SK-N-MC (cell line): ENCODE measurements around the gene NUPR1.
"Not testable (repeated sequence)": the region's sequence is repeated elsewhere in the genome, so short reads cannot be mapped to it uniquely, and the experiment has no call there.

ENCODE experiments used
- DNase-seq: peaks from one replicate; pipeline ENCODE4 v3.0.0-alpha.2; 2011; ENCODE audit warnings: low read depth, low spot score
- H3K27ac ChIP-seq: fragments of 200-600 bp; sonication (generic); 2 replicates; pipeline ENCODE4 v1.5.1; 2016; ENCODE audit warnings: mixed run types
- H3K36me3 ChIP-seq: fragments of 200-600 bp; sonication (generic); 2 replicates; pipeline ENCODE4 v1.6.1; 2017; ENCODE audit warnings: antibody characterized with exemption, low read length, mixed read lengths; ENCODE audit not compliant: insufficient read depth
- H3K4me3 ChIP-seq: fragments of 200-600 bp; sonication (generic); 2 replicates; pipeline ENCODE4 v1.5.1; 2016
- H3K9ac ChIP-seq: fragments of 200-600 bp; sonication (generic); 2 replicates; pipeline ENCODE4 v1.8.0; 2017; ENCODE audit warnings: mixed run types, mixed read lengths; ENCODE audit not compliant: insufficient read length
- H3K9me3 ChIP-seq: fragments of 200-600 bp; sonication (generic); 2 replicates; pipeline ENCODE4 v1.6.1; 2017; ENCODE audit warnings: low read depth, mild to moderate bottlenecking, antibody characterized with exemption, low read length, moderate library complexity, mixed read lengths
- EZH2 ChIP-seq: fragments of 200-600 bp; sonication (generic); IDR thresholded peaks from one replicate; pipeline ENCODE4 v1.6.1; 2017; ENCODE audit warnings: antibody characterized with exemption
- FOXP2 ChIP-seq: optimal IDR thresholded peaks from 2 replicates; pipeline ENCODE3; 2011; ENCODE audit warnings: mild to moderate bottlenecking, moderate library complexity; ENCODE audit not compliant: insufficient read depth; ENCODE audit errors: extremely low read length, control extremely low read depth
- POLR2AphosphoS5 ChIP-seq: IDR thresholded peaks from 2 replicates; pipeline ENCODE4 v1.6.1; 2012; ENCODE audit warnings: mild to moderate bottlenecking, low read depth, low read length, borderline replicate concordance

NUPR1 gene

GRCh38 chr16:28548306-28548802 is 9.6 kb upstream of the NUPR1 start:
- H3K36me3 ChIP-seq, result no peaks in the 10 kb centered on the region
- no peak for DNase-seq
- no peak overlapping the region for H3K4me3 ChIP-seq
- H3K9ac ChIP-seq, result no peak overlapping the region
- no peaks in the 10 kb centered on the region for H3K9me3 ChIP-seq
- H3K27ac ChIP-seq, result no peak overlapping the region
- TF ChIP-seq EZH2 (no peak), POLR2AphosphoS5 (no peak), FOXP2 (no peak)

GRCh38 chr16:28546626-28547025 is 7.9 kb upstream of the NUPR1 start:
- TF ChIP-seq POLR2AphosphoS5, result no peak
- no peak for TF ChIP-seq FOXP2
- no peak for TF ChIP-seq EZH2
- Histone ChIP-seq H3K4me3 (no peak overlapping the region), H3K9ac (no peak overlapping the region), H3K27ac (no peak overlapping the region), H3K9me3 (no peaks in the 10 kb centered on the region), H3K36me3 (no peaks in the 10 kb centered on the region)
- DNase-seq, result no peak

- not testable (repeated sequence) for H3K9ac ChIP-seq, H3K36me3 ChIP-seq, H3K4me3 ChIP-seq, H3K9me3 ChIP-seq, DNase-seq, H3K27ac ChIP-seq
Observed at GRCh38 chr16:28545964-28546363, 7.2 kb upstream of the NUPR1 start.

- TF ChIP-seq EZH2 (no peak), FOXP2 (no peak), POLR2AphosphoS5 (no peak)
- no peak overlapping the region for H3K27ac ChIP-seq
- DNase-seq, result no peak
- no peaks in the 10 kb centered on the region for H3K9me3 ChIP-seq
- H3K36me3 ChIP-seq, result no peaks in the 10 kb centered on the region
- H3K9ac ChIP-seq, result no peak overlapping the region
- no peak overlapping the region for H3K4me3 ChIP-seq
Observed at GRCh38 chr16:28544998-28545397, 6.2 kb upstream of the NUPR1 start.

GRCh38 chr16:28543072-28543471 is 4.3 kb upstream of the NUPR1 start:
- no peak for DNase-seq
- H3K4me3 ChIP-seq, result no peak overlapping the region
- no peaks in the 10 kb centered on the region for H3K36me3 ChIP-seq
- no peaks in the 10 kb centered on the region for H3K9me3 ChIP-seq
- TF ChIP-seq FOXP2 (no peak), EZH2 (no peak), POLR2AphosphoS5 (no peak)
- H3K27ac ChIP-seq, result no peak overlapping the region
- no peak overlapping the region for H3K9ac ChIP-seq

- no peak overlapping the region for H3K4me3 ChIP-seq
- no peak overlapping the region for H3K27ac ChIP-seq
- TF ChIP-seq FOXP2 (no peak), EZH2 (no peak), POLR2AphosphoS5 (no peak)
- H3K9me3 ChIP-seq, result no peaks in the 10 kb centered on the region
- DNase-seq, result no peak
- no peak overlapping the region for H3K9ac ChIP-seq
- no peaks in the 10 kb centered on the region for H3K36me3 ChIP-seq
Observed at GRCh38 chr16:28542646-28543045, 3.9 kb upstream of the NUPR1 start.

- Histone ChIP-seq H3K36me3 (no peaks in the 10 kb centered on the region), H3K4me3 (no peak overlapping the region), H3K9me3 (no peaks in the 10 kb centered on the region), H3K27ac (no peak overlapping the region), H3K9ac (no peak overlapping the region)
- no peak for DNase-seq
- TF ChIP-seq FOXP2 (no peak), EZH2 (no peak), POLR2AphosphoS5 (no peak)
Observed at GRCh38 chr16:28540346-28540745, 1.6 kb upstream of the NUPR1 start.

- Histone ChIP-seq H3K27ac (no peak overlapping the region), H3K9me3 (no peaks in the 10 kb centered on the region), H3K36me3 (no peaks in the 10 kb centered on the region), H3K9ac (no peak overlapping the region), H3K4me3 (no peak overlapping the region)
- DNase-seq, result no peak
- TF ChIP-seq EZH2, result no peak
- TF ChIP-seq FOXP2, result no peak
- TF ChIP-seq POLR2AphosphoS5, result no peak
Observed at GRCh38 chr16:28537964-28538732, 626 bp downstream of the NUPR1 start.

- H3K9ac ChIP-seq, result no peak overlapping the region
- no peak for DNase-seq
- no peaks in the 10 kb centered on the region for H3K9me3 ChIP-seq
- no peak overlapping the region for H3K27ac ChIP-seq
- TF ChIP-seq EZH2 (no peak), POLR2AphosphoS5 (no peak), FOXP2 (no peak)
- H3K4me3 ChIP-seq, result no peak overlapping the region
- no peaks in the 10 kb centered on the region for H3K36me3 ChIP-seq
Observed at GRCh38 chr16:28537076-28537475, 1.7 kb downstream of the NUPR1 start.
